ENCODE measurements around the gene BBS7.

GRCh38 chr4:121786221-121786620 is 84.1 kb downstream of the BBS7 start:
- TF ChIP-seq SRF (CRISPR knock-in tag; IDR thresholded peaks at IDR 0.05) (no peak), TAF7 (tag; IDR thresholded peaks at IDR 0.05) (no peak), JUN (IDR thresholded peaks at IDR 0.05; ENCODE audit: borderline replicate concordance, low read depth, low read length) (no peak), JUN (CRISPR knock-in tag; IDR thresholded peaks at IDR 0.05; ENCODE audit: borderline replicate concordance) (no peak), RAD21 (CRISPR knock-in tag; conservative IDR thresholded peaks at IDR 0.05 in 1 of 2, IDR thresholded peaks at IDR 0.05 in 1 of 2) (no peak), CTCF (IDR thresholded peaks at IDR 0.05 in 2 of 3, conservative IDR thresholded peaks at IDR 0.05 in 1 of 3; ENCODE audit: insufficient read depth in 2 of 3, low read depth in 1 of 3, low read length in 3 of 3) (no peak), BCOR (IDR thresholded peaks at IDR 0.05) (no peak), YBX1 (IDR thresholded peaks at IDR 0.05) (no peak), REST (IDR thresholded peaks at IDR 0.05; ENCODE audit: borderline replicate concordance) (no peak), REST (CRISPR knock-in tag; IDR thresholded peaks at IDR 0.05; ENCODE audit: low read depth) (no peak)
